GM12872 (cell line): Measurements from ENCODE around the gene OPN5.

Experiments used
- TF ChIP-seq, protein P1 (sequence below): IDR thresholded peaks from 3 replicates; pipeline ENCODE4 v1.5.1; 2011; ENCODE audit warnings: low read depth, mild to moderate bottlenecking, low read length, moderate library complexity; ENCODE audit not compliant: insufficient read depth

OPN5 gene

DNA sequence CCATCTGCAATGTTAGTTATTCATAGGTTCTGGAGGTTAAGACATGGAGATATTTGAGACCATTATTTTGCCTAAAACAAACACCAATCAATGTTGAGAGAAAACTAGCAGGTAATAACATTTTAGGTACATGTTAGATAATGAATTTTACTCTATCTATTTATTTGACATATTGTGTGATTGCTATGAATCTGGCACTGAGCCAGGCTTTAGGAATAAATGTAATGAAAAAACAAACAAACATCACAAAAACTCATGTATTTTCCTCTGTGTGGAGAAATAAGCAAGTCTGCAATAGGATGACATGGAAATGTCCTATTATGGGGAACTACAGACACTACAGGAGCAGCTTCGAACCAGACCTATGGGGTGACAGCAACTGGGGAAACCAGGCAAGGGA, 57.8 kb downstream of the OPN5 start:
- TF ChIP-seq, protein P1, sequence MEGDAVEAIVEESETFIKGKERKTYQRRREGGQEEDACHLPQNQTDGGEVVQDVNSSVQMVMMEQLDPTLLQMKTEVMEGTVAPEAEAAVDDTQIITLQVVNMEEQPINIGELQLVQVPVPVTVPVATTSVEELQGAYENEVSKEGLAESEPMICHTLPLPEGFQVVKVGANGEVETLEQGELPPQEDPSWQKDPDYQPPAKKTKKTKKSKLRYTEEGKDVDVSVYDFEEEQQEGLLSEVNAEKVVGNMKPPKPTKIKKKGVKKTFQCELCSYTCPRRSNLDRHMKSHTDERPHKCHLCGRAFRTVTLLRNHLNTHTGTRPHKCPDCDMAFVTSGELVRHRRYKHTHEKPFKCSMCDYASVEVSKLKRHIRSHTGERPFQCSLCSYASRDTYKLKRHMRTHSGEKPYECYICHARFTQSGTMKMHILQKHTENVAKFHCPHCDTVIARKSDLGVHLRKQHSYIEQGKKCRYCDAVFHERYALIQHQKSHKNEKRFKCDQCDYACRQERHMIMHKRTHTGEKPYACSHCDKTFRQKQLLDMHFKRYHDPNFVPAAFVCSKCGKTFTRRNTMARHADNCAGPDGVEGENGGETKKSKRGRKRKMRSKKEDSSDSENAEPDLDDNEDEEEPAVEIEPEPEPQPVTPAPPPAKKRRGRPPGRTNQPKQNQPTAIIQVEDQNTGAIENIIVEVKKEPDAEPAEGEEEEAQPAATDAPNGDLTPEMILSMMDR = no peak

DNA sequence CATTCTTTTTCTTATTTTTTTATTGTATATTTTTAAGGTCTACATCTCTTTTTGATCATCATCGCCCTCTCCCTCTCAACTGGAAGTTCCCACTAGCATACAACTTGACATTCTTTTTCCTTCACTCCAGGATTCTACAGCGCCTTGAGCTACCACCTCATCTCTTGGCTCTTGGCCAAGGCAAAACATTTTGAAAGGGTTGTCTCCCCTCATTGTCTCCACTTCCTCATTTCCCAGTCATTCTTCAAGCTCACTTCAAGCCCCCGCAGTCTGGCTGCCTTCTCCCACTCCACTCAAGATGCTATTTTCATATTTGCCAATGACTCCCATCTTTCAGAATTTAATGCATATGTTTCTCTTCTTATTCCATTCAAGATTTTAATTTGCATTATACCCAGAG, 63.0 kb downstream of the OPN5 start:
- TF ChIP-seq, protein P1 = no peak

DNA sequence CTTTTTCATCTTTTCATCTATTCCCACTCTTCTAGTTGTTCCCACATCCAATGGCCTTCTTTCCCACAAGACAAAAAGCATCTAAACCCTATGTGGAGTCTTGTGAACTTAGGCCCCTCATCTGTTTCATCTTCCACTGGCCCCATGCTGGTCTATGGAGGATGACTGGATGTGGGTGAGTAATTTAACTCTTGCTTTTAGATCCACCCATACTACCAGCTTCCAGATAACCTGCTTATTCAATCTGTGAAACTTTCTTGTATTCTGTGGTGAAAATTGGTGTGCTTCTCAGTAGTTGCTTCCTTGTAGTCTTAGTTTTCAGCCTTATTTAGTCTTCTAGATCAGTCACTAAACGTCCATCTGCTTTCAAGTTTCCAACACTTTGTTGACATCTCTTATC, 64.9 kb downstream of the OPN5 start:
- TF ChIP-seq, protein P1 = no peak

DNA sequence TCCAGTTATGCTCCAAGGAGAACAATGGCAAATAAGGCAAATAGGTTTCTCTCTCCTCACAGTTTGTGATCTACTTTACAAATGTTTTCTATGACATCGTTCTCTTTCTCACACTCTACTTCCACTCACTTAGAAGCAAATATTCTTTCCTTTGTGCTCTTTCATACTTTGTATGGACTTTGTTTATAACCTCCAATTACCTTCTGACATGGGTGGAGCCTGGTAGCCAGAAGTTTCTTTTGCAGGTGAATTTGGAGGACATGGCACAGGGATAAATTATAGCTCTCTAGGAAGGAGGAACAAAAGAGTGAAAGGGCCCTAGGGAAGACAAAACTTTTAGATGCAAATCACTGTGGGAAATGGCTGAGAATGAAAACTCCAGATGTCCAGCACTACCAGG, 69.3 kb downstream of the OPN5 start:
- TF ChIP-seq, protein P1 = no peak

DNA sequence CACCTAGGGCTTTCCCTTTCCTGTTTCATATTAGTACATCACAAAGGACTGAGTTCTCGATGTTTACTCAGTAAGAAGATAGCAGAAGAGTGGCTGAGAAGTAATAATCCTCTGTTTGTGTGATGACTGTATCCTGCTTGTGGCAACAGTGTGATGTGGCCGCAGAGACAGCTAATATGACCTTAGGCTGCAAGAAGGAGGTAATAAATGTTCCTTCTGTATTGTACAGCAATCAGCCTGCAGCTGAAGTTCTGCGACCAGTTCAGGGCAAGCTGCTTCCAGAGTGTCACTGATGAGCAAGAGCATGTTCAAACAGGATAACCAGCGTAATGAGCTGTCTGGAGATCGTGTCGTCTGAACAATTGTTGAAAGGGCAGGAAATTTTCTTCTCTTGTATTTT, 70.9 kb downstream of the OPN5 start:
- TF ChIP-seq, protein P1 = no peak

DNA sequence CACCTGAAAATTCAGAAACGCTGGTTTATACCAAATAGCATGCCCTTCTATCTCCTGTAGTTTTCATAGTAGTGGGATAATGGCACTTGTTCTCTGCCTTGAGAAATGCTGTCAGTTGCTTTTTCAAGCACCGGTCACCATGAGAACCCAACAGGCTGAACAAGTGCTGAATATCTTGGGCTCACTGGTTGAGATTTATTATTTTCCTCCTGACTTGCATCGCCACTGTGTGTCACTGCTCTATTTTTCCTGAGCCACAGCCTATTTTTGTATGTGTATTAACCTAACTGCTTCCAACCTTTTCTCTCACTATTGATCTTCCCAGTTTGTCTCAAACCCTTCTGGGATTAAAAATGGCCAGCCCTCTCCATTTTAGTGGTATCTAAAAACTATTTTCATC, 71.9 kb downstream of the OPN5 start:
- TF ChIP-seq, protein P1 = no peak

DNA sequence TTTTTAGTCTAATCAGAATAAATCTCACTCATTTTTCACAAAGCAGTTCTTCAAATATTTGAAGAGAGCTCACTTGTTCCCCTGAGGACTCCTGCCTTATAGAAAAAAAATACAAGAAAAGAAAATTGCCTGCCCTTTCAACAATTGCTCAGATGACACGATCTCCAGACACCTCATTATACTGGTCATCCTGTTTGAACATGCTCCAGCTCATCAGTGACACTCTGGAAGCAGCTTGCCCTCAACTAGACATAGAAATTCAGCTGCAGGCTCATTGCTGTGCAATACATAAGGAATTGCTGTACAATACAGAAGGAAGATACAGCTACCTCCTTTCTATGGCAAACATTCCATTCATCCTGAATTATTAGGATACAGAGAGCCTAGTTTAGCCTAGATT, 73.1 kb downstream of the OPN5 start:
- TF ChIP-seq, protein P1 = no peak

DNA sequence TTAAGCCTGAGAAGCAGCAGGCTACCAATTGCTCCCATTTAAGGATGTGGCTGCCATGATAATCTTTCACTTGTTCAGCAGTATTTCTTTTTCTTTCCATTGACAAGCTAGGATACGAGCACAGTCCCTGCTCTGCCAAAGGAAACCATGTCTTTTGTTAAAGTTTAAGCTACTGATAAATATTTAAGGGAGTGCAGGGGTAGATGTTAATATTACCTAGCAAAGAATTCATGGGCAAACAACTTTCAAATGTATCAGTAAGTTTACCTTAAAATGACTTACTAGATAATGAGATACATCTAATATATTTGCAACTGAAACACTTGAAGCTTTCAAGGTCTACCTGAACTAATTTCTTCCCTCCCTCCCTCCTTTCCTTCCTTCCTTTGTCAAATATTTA, 77.3 kb downstream of the OPN5 start:
- TF ChIP-seq, protein P1 = no peak
